Measurements from ENCODE around the gene APC. TPM values are rescaled to one million over a fixed set of nuclear protein-coding genes. Genes with fewer than 3 reads are reported as not detected.

The APC gene
- total RNA-seq, 1 experiment from 2014 or later: 33.7 TPM

DNA sequence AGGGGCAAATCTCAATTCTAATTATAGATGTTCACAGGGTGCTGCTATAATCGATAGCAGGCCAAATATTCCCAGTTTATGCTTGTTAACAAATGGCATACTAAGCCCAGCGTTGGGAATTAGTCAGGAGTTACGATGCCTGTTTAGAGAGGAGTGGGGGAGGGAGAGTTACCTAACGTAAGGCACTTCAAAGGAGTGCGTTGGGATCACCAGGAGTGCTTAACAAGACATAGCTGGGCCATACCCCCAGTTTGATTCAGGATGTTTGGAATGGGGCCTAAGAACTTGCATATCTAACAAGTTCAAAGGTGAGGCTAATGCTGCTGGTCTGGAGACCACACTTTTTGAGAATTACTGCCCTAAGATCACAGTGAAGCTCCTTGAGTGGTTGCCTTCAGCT lies 108.9 kb downstream of the APC start:
- DNase-seq (ENCODE audit: low read depth, low spot score) (no peak), ATAC-seq (no peak)
- TF ChIP-seq SIN3A (IDR thresholded peaks at IDR 0.05; ENCODE audit: borderline replicate concordance, insufficient read depth, low read depth, low read length) (no peak), POLR2AphosphoS5 (IDR thresholded peaks at IDR 0.05; ENCODE audit: low read depth, low read length) (no peak), TCF7L2 (IDR thresholded peaks at IDR 0.05; ENCODE audit: low read depth, low read length) (no peak)
- TF ChIP-seq, protein P1, sequence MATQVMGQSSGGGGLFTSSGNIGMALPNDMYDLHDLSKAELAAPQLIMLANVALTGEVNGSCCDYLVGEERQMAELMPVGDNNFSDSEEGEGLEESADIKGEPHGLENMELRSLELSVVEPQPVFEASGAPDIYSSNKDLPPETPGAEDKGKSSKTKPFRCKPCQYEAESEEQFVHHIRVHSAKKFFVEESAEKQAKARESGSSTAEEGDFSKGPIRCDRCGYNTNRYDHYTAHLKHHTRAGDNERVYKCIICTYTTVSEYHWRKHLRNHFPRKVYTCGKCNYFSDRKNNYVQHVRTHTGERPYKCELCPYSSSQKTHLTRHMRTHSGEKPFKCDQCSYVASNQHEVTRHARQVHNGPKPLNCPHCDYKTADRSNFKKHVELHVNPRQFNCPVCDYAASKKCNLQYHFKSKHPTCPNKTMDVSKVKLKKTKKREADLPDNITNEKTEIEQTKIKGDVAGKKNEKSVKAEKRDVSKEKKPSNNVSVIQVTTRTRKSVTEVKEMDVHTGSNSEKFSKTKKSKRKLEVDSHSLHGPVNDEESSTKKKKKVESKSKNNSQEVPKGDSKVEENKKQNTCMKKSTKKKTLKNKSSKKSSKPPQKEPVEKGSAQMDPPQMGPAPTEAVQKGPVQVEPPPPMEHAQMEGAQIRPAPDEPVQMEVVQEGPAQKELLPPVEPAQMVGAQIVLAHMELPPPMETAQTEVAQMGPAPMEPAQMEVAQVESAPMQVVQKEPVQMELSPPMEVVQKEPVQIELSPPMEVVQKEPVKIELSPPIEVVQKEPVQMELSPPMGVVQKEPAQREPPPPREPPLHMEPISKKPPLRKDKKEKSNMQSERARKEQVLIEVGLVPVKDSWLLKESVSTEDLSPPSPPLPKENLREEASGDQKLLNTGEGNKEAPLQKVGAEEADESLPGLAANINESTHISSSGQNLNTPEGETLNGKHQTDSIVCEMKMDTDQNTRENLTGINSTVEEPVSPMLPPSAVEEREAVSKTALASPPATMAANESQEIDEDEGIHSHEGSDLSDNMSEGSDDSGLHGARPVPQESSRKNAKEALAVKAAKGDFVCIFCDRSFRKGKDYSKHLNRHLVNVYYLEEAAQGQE (IDR thresholded peaks at IDR 0.05; ENCODE audit: insufficient read depth in 1 of 2, low read depth in 2 of 2, low read length in 1 of 2): no peak
- TF ChIP-seq, protein P2, sequence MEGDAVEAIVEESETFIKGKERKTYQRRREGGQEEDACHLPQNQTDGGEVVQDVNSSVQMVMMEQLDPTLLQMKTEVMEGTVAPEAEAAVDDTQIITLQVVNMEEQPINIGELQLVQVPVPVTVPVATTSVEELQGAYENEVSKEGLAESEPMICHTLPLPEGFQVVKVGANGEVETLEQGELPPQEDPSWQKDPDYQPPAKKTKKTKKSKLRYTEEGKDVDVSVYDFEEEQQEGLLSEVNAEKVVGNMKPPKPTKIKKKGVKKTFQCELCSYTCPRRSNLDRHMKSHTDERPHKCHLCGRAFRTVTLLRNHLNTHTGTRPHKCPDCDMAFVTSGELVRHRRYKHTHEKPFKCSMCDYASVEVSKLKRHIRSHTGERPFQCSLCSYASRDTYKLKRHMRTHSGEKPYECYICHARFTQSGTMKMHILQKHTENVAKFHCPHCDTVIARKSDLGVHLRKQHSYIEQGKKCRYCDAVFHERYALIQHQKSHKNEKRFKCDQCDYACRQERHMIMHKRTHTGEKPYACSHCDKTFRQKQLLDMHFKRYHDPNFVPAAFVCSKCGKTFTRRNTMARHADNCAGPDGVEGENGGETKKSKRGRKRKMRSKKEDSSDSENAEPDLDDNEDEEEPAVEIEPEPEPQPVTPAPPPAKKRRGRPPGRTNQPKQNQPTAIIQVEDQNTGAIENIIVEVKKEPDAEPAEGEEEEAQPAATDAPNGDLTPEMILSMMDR (IDR thresholded peaks at IDR 0.05): no peak
- Histone ChIP-seq H3K36me3 (ENCODE audit: control insufficient read depth, insufficient read depth, low read length) (no peaks in the 10 kb centered on the region), H3K27me3 (ENCODE audit: control insufficient read depth, insufficient read depth, low read length) (no peaks in the 10 kb centered on the region), H3K9me3 (ENCODE audit: control insufficient read depth, insufficient read depth, low read depth, low read length) (no peaks in the 10 kb centered on the region), H3K4me1 (ENCODE audit: control insufficient read depth, insufficient read depth, low read length) (no peaks in the 10 kb centered on the region), H3K4me3 (ENCODE audit: low read depth in 2 of 2, low read length in 2 of 2) (no peak overlapping the region), H3K27ac (ENCODE audit: low read length) (no peak overlapping the region)
- POLR2A ChIA-PET: no interaction called here
- no TSS peak for BruUV-seq (replicated peaks)
- intact Hi-C loops (cut with micrococcal nuclease; ENCODE audit: unreplicated experiment): loop anchor here (5.0 kb wide), 2 partner anchors 154 to 294 kb away; no protein-coding TSS in a partner anchor
- in situ Hi-C loops (cut with HindIII; ENCODE audit: low pct_unique_long_range_greater_than_20kb, low sequenced_read_pairs): no loop called here
- CTCF ChIA-PET: no interaction called here

DNA sequence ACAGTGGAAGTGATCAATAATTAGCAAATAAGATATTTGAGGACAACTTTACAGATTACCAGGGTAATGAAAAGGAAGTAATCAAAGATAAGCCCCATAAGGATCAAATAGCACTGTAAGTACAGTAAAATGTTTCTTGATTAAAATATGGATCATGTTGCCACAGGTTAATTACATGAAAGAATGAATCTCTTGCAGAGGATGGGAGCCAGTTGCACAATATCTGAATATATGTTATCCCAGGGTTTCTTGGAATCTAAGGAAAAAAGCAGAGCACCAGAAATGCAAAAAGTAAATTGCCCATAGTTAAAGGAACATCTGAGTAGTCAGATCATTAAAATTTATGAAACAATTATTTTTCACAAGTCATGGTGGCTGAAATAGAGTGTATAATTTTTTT lies 109.6 kb downstream of the APC start:
- DNase-seq (ENCODE audit: low read depth, low spot score) (no peak), ATAC-seq (no peak)
- Histone ChIP-seq H3K27me3 (ENCODE audit: control insufficient read depth, insufficient read depth, low read length) (no peaks in the 10 kb centered on the region), H3K4me1 (ENCODE audit: control insufficient read depth, insufficient read depth, low read length) (no peaks in the 10 kb centered on the region), H3K27ac (ENCODE audit: low read length) (no peak overlapping the region), H3K36me3 (ENCODE audit: control insufficient read depth, insufficient read depth, low read length) (no peaks in the 10 kb centered on the region), H3K4me3 (ENCODE audit: low read depth in 2 of 2, low read length in 2 of 2) (no peak overlapping the region), H3K9me3 (ENCODE audit: control insufficient read depth, insufficient read depth, low read depth, low read length) (no peaks in the 10 kb centered on the region)
- TF ChIP-seq SIN3A (IDR thresholded peaks at IDR 0.05; ENCODE audit: borderline replicate concordance, insufficient read depth, low read depth, low read length): no peak
- ChIA-PET CTCF (no interaction called here), POLR2A (no interaction called here)
- intact Hi-C loops (cut with micrococcal nuclease; ENCODE audit: unreplicated experiment): loop anchor here (5.0 kb wide), 2 partner anchors 155 to 295 kb away; no protein-coding TSS in a partner anchor
- in situ Hi-C loops (cut with HindIII; ENCODE audit: low pct_unique_long_range_greater_than_20kb, low sequenced_read_pairs): no loop called here
- no TSS peak for BruUV-seq (replicated peaks)

DNA sequence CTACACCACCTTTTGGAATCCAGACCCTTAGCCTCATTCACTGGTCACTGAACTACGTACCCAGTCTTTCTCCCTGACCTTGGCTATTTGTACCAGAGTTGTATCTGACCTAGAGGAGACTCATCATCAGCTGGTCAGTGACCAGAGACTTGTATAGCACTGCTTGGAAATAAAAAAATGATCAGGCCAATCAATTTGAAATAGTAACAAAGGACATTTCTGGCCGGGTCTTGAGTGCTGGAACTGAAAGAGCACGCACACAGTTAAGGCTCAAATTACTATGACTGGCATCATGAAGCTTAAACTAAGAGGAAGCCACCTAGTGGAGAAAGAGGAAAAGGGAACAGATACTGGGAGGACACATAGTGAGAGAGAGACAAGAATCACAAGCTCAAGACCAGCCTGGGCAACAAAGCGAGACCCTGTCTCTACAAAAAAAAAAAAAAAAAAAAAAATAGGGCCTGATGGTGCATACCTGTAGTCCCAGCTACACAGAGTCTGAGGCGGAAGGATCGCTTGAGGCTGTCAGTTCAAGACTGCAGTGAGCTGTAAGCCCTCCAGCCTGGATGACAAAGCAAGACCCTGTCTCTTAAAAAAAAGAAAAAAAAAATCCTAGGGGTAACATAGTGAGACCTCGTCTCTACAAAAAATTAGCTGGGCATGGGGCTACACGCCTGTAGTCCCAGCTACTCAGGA lies 110.6 kb downstream of the APC start:
- Histone ChIP-seq H3K27me3 (ENCODE audit: control insufficient read depth, insufficient read depth, low read length) (no peaks in the 10 kb centered on the region), H3K36me3 (ENCODE audit: control insufficient read depth, insufficient read depth, low read length) (no peaks in the 10 kb centered on the region), H3K9me3 (ENCODE audit: control insufficient read depth, insufficient read depth, low read depth, low read length) (no peaks in the 10 kb centered on the region), H3K4me1 (ENCODE audit: control insufficient read depth, insufficient read depth, low read length) (no peaks in the 10 kb centered on the region), H3K4me3 (ENCODE audit: low read depth in 2 of 2, low read length in 2 of 2) (peak overlapping the region in 1 of 2 experiments; percentile 25; a peak in 1 of 4 replicates), H3K27ac (ENCODE audit: low read length) (peak overlapping the region; percentile 55; the same call in 1 of the 2 replicates)
- TF ChIP-seq POLR2AphosphoS5 (IDR thresholded peaks at IDR 0.05; ENCODE audit: low read depth, low read length): no peak
- TF ChIP-seq, protein P2 (IDR thresholded peaks at IDR 0.05): peak; percentile 81
- no peak for TF ChIP-seq TCF7L2 (IDR thresholded peaks at IDR 0.05; ENCODE audit: low read depth, low read length)
- in situ Hi-C loops (cut with HindIII; ENCODE audit: low pct_unique_long_range_greater_than_20kb, low sequenced_read_pairs) (no loop called here), intact Hi-C loops (cut with micrococcal nuclease; ENCODE audit: unreplicated experiment) (loop anchor here (5.0 kb wide), 2 partner anchors 156 to 296 kb away; no protein-coding TSS in a partner anchor)
- ChIA-PET CTCF (interaction anchor here (0.5 to 1.2 kb wide), 18 partner anchors 11 to 781 kb away, joined by 3 to 9 read pairs (median 6); no protein-coding TSS in a partner anchor), POLR2A (interaction anchor here (0.6 kb wide), 1 partner anchor 646 kb away, joined by 3 read pairs; no protein-coding TSS in a partner anchor)
- DNase-seq (ENCODE audit: low read depth, low spot score) (peak; percentile 64), ATAC-seq (peak; percentile 98)
- BruUV-seq (replicated peaks): no TSS peak
